Peyer's patch (tissue), 4 donors: ENCODE measurements around the gene KCNT1.

Source experiments
- CTCF ChIP-seq, 6 experiments: fragments of 450-650 bp in 4 of 6; fragments of 200-600 bp in 2 of 6; sonication (generic) in 1 of 6; IDR thresholded peaks; one replicate each; pipeline ENCODE4 v1.5.1; 2017 to 2019; ENCODE audit warnings: antibody characterized with exemption in 6 of 6, mild to moderate bottlenecking in 3 of 6, moderate library complexity in 1 of 6
- POLR2A ChIP-seq, 2 donors: fragments of 450-650 bp; IDR thresholded peaks; one replicate each; pipeline ENCODE4 v1.5.1; 2017; ENCODE audit warnings: antibody characterized with exemption in 2 of 2, mild to moderate bottlenecking in 2 of 2, moderate library complexity in 2 of 2

- no peak for TF ChIP-seq POLR2A (IDR thresholded peaks at IDR 0.05)
- TF ChIP-seq CTCF (IDR thresholded peaks at IDR 0.05): no peak
Observed at GRCh38 chr9:135736979-135737839, 35.2 kb downstream of the KCNT1 start.
